CD4-positive, alpha-beta T cell (primary cell): ENCODE measurements around the gene NEU1. TPM values are rescaled to one million over a fixed set of nuclear protein-coding genes. Genes with fewer than 3 reads are reported as not detected.

ENCODE experiments used
- ATAC-seq: fragments of 200-7000 bp; cut with Tn5 transposase; one replicate; pipeline ENCODE4 v1.10.0; 2022; ENCODE audit warnings: mild to moderate bottlenecking; ENCODE audit not compliant: poor library complexity
- CTCF ChIA-PET: fragments of 350-600 bp; sonication (Branson Sonifier 250); formaldehyde crosslinking; loops from one replicate; lab custom pipeline; 2021; ENCODE audit warnings: antibody characterized with exemption, inconsistent platforms; lab: Charles Lee
- POLR2A ChIA-PET: fragments of 350-600 bp; sonication (Branson Sonifier 250); formaldehyde crosslinking; loops from one replicate; lab custom pipeline; 2021; ENCODE audit warnings: antibody characterized with exemption, inconsistent platforms; lab: Charles Lee
- DNase-seq, 14 experiments: peaks; one replicate each; pipeline ENCODE4 v3.0.0-alpha.2; 2013 to 2020; ENCODE audit warnings: mixed read lengths in 2 of 14
- H3K27ac ChIP-seq, 2 donors: one replicate each; pipeline versions ENCODE4 v1.5.1 to v1.7.0; 2013; ENCODE audit warnings: low read length in 2 of 2, low read depth in 1 of 2, mild to moderate bottlenecking in 1 of 2
- H3K27me3 ChIP-seq, 2 experiments: 1 replicate in 1 of 2; 2 replicates in 1 of 2; pipeline versions ENCODE4 v1.6.1 to v1.7.0; 2013; ENCODE audit warnings: low read length in 2 of 2, control low read depth in 1 of 2, mild to moderate bottlenecking in 1 of 2, moderate library complexity in 1 of 2; ENCODE audit not compliant: insufficient read depth in 2 of 2, control insufficient read depth in 1 of 2
- H3K36me3 ChIP-seq: one replicate; pipeline ENCODE4 v1.6.1; 2013; ENCODE audit warnings: low read length, control low read depth; ENCODE audit not compliant: insufficient read depth
- H3K4me1 ChIP-seq: one replicate; pipeline ENCODE4 v1.6.1; 2013; ENCODE audit warnings: low read length, control low read depth; ENCODE audit not compliant: insufficient read depth
- H3K4me3 ChIP-seq: one replicate; pipeline ENCODE4 v1.5.1; 2013; ENCODE audit warnings: mild to moderate bottlenecking, low read length, moderate library complexity
- H3K9me3 ChIP-seq, 2 experiments: 1 replicate in 1 of 2; 2 replicates in 1 of 2; pipeline versions ENCODE4 v1.6.1 to v1.7.0; 2013; ENCODE audit warnings: low read length in 2 of 2, mild to moderate bottlenecking in 2 of 2, control low read depth in 1 of 2, moderate library complexity in 1 of 2; ENCODE audit not compliant: control insufficient read depth in 1 of 2, insufficient read depth in 1 of 2
- H3K27ac Mint-ChIP-seq: one replicate; pipeline ENCODE4 v1.8.0; 2020; ENCODE audit warnings: mixed read lengths
- H3K27me3 Mint-ChIP-seq: one replicate; pipeline ENCODE4 v1.8.0; 2021; ENCODE audit warnings: mixed read lengths
- H3K36me3 Mint-ChIP-seq: one replicate; pipeline ENCODE4 v1.8.0; 2021; ENCODE audit warnings: low read depth, mixed read lengths
- H3K4me1 Mint-ChIP-seq: one replicate; pipeline ENCODE4 v1.8.0; 2021; ENCODE audit warnings: low read depth, mixed read lengths
- H3K4me3 Mint-ChIP-seq: one replicate; pipeline ENCODE4 v1.8.0; 2020; ENCODE audit warnings: mild to moderate bottlenecking, mixed read lengths
- H3K9me3 Mint-ChIP-seq: one replicate; pipeline ENCODE4 v1.8.0; 2020; ENCODE audit warnings: mixed read lengths
- CTCF ChIP-seq: fragments of 200-600 bp; IDR thresholded peaks from one replicate; pipeline ENCODE4 v1.8.0; 2022; ENCODE audit warnings: antibody characterized with exemption, mild to moderate bottlenecking
- intact Hi-C, 2 experiments: fragments of 100-400 bp; cut with DNase I in 1 of 2; cut with micrococcal nuclease in 1 of 2; formaldehyde crosslinking; loops; one replicate each; pipeline versions ENCODE4 v1.15.1 to v1.9.0; 2023 to 2025; cut with DNase I, micrococcal nuclease
- total RNA-seq, 174 experiments: library from RNA in 2 of 174; stranded (reverse) in 2 of 174; gene quantifications; one replicate each; pipeline ENCODE4 v1.2.3 and lab custom pipeline; 2021 to 2026

NEU1 gene
- total RNA-seq, 2 experiments from 2014 or later = 19.7 to 21.1 TPM

- Mint-ChIP-seq H3K36me3 (peaks cover 5% of the 10 kb centered on the region), H3K27me3 (no peaks in the 10 kb centered on the region), H3K4me1 (no peaks in the 10 kb centered on the region), H3K9me3 (no peaks in the 10 kb centered on the region), H3K4me3 (no peak overlapping the region), H3K27ac (no peak overlapping the region)
- peaks cover 6% of the 10 kb centered on the region for H3K36me3 ChIP-seq
- H3K27me3 ChIP-seq = no peaks in the 10 kb centered on the region
- H3K27ac ChIP-seq = no peak overlapping the region
- intact Hi-C loops = no loop called here
- H3K4me3 ChIP-seq = no peak overlapping the region
- TF ChIP-seq CTCF = no peak
- ChIA-PET POLR2A (no interaction called here), CTCF (no interaction called here)
- H3K4me1 ChIP-seq = peaks cover 5% of the 10 kb centered on the region
- DNase-seq (no peak), ATAC-seq (no peak)
- H3K9me3 ChIP-seq = no peaks in the 10 kb centered on the region
Observed at GRCh38 chr6:31874836-31875572, 12.4 kb upstream of the NEU1 start.

- Mint-ChIP-seq H3K27me3 (no peaks in the 10 kb centered on the region), H3K9me3 (no peaks in the 10 kb centered on the region), H3K27ac (no peak overlapping the region), H3K4me1 (no peaks in the 10 kb centered on the region), H3K4me3 (no peak overlapping the region), H3K36me3 (no peaks in the 10 kb centered on the region)
- no peak for TF ChIP-seq CTCF
- ChIA-PET POLR2A (no interaction called here), CTCF (no interaction called here)
- no peaks in the 10 kb centered on the region for H3K9me3 ChIP-seq
- no peaks in the 10 kb centered on the region for H3K27me3 ChIP-seq
- H3K27ac ChIP-seq = no peak overlapping the region
- no peaks in the 10 kb centered on the region for H3K36me3 ChIP-seq
- peaks cover 5% of the 10 kb centered on the region for H3K4me1 ChIP-seq
- H3K4me3 ChIP-seq = no peak overlapping the region
- intact Hi-C loops = no loop called here
- DNase-seq = no peak
- ATAC-seq = no peak
Observed at GRCh38 chr6:31874084-31874670, 11.6 kb upstream of the NEU1 start.

- H3K27ac ChIP-seq = no peak overlapping the region
- no peak overlapping the region for H3K27ac Mint-ChIP-seq
- CTCF ChIA-PET = no interaction called here
Observed at GRCh38 chr6:31871046-31871659, 8.5 kb upstream of the NEU1 start.

More at GRCh38 chr6:31871046-31871659, 8.5 kb upstream of the NEU1 start:
- no peaks in the 10 kb centered on the region for H3K27me3 ChIP-seq
- no peaks in the 10 kb centered on the region for H3K9me3 ChIP-seq
- Mint-ChIP-seq H3K36me3 (no peaks in the 10 kb centered on the region), H3K4me1 (no peaks in the 10 kb centered on the region), H3K27me3 (no peaks in the 10 kb centered on the region), H3K4me3 (no peak overlapping the region), H3K9me3 (no peaks in the 10 kb centered on the region)
- intact Hi-C loops = no loop called here
- no peaks in the 10 kb centered on the region for H3K36me3 ChIP-seq
- ATAC-seq = no peak
- POLR2A ChIA-PET = no interaction called here
- no peak for TF ChIP-seq CTCF
- peaks cover 5% of the 10 kb centered on the region for H3K4me1 ChIP-seq
- H3K4me3 ChIP-seq = no peak overlapping the region
- no peak for DNase-seq
